Stimulated activated CD4-positive, alpha-beta T cell treated with anti-CD3 and anti-CD28 coated beads, Interleukin-2, amount 100 ng/mL, for 4 hours (primary cell): ENCODE data around the gene MAPK12.
"Not testable (repeated sequence)": the region's sequence is repeated elsewhere in the genome, so short reads cannot be mapped to it uniquely, and the experiment has no call there.

Experiments used
- DNase-seq: peaks from one replicate; pipeline ENCODE4 v3.0.0-alpha.2; 2020; ENCODE audit warnings: low read depth

The MAPK12 gene

GRCh38 chr22:50281957-50282356 lies 20.5 kb upstream of the MAPK12 start:
- DNase-seq = no peak

- DNase-seq = no peak
Observed at GRCh38 chr22:50281384-50281760, 19.9 kb upstream of the MAPK12 start.

GRCh38 chr22:50280708-50281383 lies 19.4 kb upstream of the MAPK12 start:
- DNase-seq = no peak

- no peak for DNase-seq
Observed at GRCh38 chr22:50280022-50280707, 18.7 kb upstream of the MAPK12 start.

- DNase-seq = no peak
Observed at GRCh38 chr22:50278956-50279619, 17.6 kb upstream of the MAPK12 start.

- no peak for DNase-seq
Observed at GRCh38 chr22:50278461-50278860, 17.0 kb upstream of the MAPK12 start.

GRCh38 chr22:50277761-50278160 lies 16.3 kb upstream of the MAPK12 start:
- no peak for DNase-seq

GRCh38 chr22:50276143-50276542 lies 14.7 kb upstream of the MAPK12 start:
- no peak for DNase-seq

GRCh38 chr22:50275181-50276055 lies 13.9 kb upstream of the MAPK12 start:
- DNase-seq = no peak

GRCh38 chr22:50274771-50275170 lies 13.3 kb upstream of the MAPK12 start:
- DNase-seq = no peak

- no peak for DNase-seq
Observed at GRCh38 chr22:50274311-50274710, 12.8 kb upstream of the MAPK12 start.

- DNase-seq = not testable (repeated sequence)
Observed at GRCh38 chr22:50273781-50274180, 12.3 kb upstream of the MAPK12 start.

- not testable (repeated sequence) for DNase-seq
Observed at GRCh38 chr22:50273352-50273751, 11.9 kb upstream of the MAPK12 start.

- no peak for DNase-seq
Observed at GRCh38 chr22:50272044-50272802, 10.7 kb upstream of the MAPK12 start.

- DNase-seq = peak; percentile 40
Observed at GRCh38 chr22:50271519-50271970, 10.1 kb upstream of the MAPK12 start.

GRCh38 chr22:50270666-50271394 lies 9.3 kb upstream of the MAPK12 start:
- peak; percentile 33 for DNase-seq

- peak; percentile 74 for DNase-seq
Observed at GRCh38 chr22:50269970-50270665, 8.6 kb upstream of the MAPK12 start, which contains the start of gene MAPK11. Gene MAPK11, minus strand, starts transcription at chr22:50270380. Its CDS starts 88 bp downstream, at chr22:50270292.

GRCh38 chr22:50269573-50269969 lies 8.1 kb upstream of the MAPK12 start:
- no peak for DNase-seq

- no peak for DNase-seq
Observed at GRCh38 chr22:50268655-50269113, 7.2 kb upstream of the MAPK12 start.
